GM10847 (cell line): Measurements from ENCODE around the gene AGFG2.

Experiments used
- POLR2A ChIP-seq: IDR thresholded peaks from 2 replicates; pipeline ENCODE4 v1.6.1; 2011; ENCODE audit not compliant: insufficient read length; ENCODE audit errors: extremely low read depth

The AGFG2 gene

DNA sequence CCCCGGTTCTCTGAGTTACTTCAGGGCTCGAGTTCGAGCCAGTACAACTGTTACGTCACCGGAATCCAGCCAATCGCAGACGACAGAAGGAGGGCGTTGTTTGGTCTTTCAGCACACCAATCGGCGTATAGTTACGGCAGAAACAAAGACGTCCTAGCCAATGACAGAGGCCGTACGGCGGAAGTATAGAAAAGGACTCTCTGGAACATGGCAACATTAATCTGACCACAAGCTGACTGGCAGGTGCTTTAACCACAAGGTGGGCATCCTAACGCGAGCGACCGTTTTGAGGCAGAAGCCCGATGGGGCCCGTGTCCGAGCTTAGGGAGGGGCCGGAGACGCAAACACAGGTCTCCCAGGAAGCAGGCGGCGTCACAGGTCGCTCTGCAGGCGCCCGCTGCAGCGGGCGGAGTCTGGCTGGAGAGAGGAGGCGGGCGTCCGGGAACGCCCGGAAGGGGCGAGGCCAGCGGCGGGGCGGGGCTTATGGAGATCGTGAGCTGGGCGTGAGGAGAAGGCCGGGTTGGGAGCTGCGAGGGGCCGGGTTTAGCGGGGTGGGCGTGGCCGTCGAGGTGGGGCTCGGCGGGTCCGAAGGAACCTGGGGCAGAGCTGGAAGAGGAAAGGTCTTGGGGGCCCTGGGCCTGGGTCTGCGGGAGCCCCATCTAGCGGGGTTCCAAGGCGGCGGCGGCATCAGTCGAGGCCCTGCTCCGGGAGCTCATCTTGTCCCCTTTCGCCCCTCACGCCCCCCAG, 73.2 kb downstream of the AGFG2 start, which contains the start of gene MOSPD3:
TSS of gene MOSPD3 (plus strand) at position 558 of the 747 bp plus-strand sequence. CDS start 252 bp downstream, outside the sequence.
- TF ChIP-seq POLR2A: peak; percentile 87

DNA sequence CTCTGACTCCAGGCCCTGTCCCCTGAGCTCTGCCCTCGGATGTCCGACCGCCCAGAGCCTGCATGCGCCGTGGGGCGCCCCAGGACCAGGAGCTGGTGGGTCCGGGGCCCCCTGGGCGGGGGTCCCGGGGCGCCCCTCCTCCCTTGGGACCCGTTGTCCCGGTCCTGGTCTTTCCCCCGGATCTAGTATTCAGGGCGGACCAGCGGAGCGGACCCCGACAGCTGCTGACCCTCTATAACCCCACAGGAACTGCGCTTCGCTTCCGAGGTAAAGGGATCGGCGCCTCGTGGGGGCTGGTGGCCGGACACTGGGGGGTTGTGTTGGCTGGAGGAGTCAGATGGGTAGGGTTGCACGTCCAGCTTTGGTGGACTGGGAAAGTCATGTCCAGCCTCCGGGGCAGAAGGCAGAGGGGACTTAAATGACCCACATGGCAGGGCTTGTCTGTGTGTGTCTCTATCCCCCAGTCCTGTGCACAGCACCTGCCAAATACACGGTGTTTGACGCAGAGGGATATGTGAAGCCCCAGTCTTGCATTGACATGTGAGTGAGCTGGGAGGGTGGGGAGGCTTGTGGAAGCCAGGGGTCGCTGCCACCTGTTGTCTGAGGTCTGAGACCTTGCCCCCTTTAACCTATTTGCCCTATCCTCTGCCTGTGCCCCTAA, 73.9 kb downstream of the AGFG2 start:
- TF ChIP-seq POLR2A: no peak

DNA sequence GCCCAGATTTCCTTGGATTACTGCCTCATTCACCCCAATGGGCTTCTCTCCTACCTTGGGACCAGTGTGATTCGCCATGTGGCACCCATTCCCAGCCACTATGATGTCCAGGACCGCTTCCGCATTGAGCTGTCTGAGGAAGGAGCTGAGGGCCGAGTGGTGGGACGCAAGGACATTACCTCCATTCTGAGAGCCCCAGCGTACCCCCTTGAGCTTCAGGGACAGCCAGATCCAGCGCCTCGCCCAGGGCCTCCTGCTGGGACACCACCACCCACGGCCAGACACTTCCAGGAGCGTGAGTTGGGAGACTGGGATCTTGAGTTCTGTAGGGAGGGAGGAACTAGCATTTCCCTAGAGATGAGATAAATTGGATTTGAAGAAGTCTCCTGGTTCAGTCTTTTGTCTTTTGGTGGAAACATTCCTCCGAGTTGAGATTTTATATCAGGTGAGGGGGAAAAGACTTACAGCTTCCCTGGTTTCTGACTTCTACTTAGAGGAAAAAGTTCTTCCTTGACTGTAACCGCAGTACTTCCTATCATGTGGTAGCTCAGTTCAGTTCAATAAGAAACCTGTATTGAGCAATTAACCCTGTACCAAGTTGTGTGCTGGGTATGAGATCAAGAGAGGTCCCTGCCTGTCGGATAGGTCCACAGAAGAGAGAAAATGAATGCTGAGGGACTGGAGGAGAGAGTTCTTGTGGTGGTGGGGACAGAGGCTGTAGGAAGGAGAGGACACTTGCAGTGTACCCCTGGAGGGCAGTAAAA, 74.6 kb downstream of the AGFG2 start:
- TF ChIP-seq POLR2A: no peak

DNA sequence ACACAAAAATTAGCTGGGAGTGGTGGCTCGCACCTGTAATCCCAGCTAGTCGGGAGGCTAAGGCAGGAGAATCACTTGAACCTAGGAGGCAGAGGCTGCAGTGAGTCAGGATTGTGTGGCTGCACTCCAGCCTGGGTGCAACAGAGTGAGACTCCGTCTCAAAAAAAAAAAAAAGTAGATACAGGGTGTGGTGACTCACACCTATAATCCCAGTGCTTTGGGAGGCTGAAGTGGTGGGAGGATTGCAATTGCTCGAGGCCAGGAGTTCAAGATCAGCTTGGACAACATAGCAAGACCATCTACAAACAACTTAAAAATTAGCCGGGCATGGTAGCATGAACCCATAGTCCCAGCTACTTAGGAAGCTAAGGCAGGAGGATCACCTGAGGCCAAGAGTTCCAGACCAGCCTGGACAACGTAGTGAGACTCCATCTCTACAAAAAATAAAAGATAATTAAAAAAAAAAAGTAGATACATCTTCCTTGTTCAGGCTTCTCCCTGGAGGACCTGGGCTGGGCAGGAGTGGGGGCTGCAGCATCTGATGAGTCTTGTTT, 75.4 kb downstream of the AGFG2 start:
- no peak for TF ChIP-seq POLR2A
